Ishikawa (cell line): ENCODE data around the gene ANK3.

Source experiments
- EGR1 ChIP-seq: IDR thresholded peaks from 2 replicates; pipeline ENCODE4 v1.6.1; 2012
- FOXM1 ChIP-seq: IDR thresholded peaks from 2 replicates; pipeline ENCODE4 v1.6.1; 2012; ENCODE audit warnings: low read depth, borderline replicate concordance
- RAD21 ChIP-seq: IDR thresholded peaks from 2 replicates; pipeline ENCODE4 v1.6.1; 2012; ENCODE audit warnings: low read depth
- TF ChIP-seq, protein P1 (sequence below): IDR thresholded peaks from 2 replicates; pipeline ENCODE4 v1.6.1; 2012

GRCh38 chr10:60389413-60390025 lies at the start of gene ANK3:
- TF ChIP-seq FOXM1 (no peak), EGR1 (no peak), RAD21 (no peak)
- TF ChIP-seq, protein P1, sequence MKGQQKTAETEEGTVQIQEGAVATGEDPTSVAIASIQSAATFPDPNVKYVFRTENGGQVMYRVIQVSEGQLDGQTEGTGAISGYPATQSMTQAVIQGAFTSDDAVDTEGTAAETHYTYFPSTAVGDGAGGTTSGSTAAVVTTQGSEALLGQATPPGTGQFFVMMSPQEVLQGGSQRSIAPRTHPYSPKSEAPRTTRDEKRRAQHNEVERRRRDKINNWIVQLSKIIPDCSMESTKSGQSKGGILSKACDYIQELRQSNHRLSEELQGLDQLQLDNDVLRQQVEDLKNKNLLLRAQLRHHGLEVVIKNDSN = no peak
